Stimulated activated CD8-positive, alpha-beta memory T cell treated with anti-CD3 and anti-CD28 coated beads, Interleukin-7, amount 100 ng/mL, for 24 hours (primary cell): ENCODE data around the gene FBXO17.
"Not testable (repeated sequence)": the region's sequence is repeated elsewhere in the genome, so short reads cannot be mapped to it uniquely, and the experiment has no call there.

ENCODE experiments used
- DNase-seq: peaks from one replicate; pipeline ENCODE4 v3.0.0-alpha.2; 2020; ENCODE audit warnings: low read depth

Gene FBXO17

DNA sequence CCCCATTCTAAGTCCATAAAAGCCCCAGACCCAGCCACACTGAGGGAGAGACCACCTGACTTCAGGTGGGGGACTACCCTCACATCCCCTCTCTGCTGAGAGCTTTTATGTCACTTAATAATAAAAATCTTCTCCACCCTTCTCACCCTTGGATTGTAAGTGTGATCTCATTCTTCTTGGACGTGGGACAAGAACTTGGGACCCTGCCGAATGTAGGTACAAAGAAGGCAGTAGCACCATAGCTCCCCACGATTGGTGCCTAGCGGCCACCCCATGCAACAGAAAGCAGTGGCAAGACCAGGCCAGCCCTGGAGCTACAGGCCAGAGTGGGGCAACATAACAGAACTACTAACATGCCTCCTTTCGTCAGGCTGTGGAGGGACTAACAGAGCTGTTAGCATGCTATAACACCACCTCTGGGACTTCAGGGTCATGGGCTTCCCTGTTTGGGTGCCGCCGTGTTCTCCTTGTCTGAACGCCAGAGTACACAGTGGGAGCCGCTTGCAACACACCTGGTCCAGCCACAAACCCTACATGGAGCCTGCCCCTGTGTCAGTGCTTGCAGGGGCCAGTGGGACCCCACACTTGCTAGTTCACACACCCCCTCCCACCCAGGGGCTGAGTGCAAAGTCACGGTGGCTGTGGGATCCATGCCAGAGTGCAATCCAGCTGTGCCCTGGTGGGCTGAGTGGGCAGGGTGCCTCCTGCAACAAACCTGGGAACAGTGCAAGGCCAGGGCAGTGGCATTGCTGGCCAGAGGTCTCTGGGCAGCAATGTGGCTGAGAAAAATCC, 5.2 kb upstream of the FBXO17 start:
- DNase-seq, result no peak

DNA sequence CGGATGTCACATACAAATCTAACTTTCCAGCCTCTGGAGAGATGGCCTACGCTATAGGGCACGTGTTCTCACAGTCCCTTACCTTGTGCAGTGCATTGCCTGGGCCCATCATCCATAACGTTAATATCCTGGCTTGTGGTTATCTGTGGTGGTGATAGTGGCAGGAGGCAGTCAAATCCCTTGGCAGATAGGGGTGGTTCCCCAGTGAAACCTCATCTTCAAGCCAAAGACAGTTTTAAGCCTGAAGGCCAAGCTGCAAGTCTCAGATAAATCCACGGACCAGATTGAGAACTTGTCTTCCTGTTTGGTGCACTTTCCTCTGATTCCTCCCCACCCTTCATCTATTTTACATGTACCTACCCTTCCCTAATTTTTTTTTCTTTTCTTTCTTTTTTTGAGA, 4.3 kb upstream of the FBXO17 start:
- DNase-seq, result no peak

DNA sequence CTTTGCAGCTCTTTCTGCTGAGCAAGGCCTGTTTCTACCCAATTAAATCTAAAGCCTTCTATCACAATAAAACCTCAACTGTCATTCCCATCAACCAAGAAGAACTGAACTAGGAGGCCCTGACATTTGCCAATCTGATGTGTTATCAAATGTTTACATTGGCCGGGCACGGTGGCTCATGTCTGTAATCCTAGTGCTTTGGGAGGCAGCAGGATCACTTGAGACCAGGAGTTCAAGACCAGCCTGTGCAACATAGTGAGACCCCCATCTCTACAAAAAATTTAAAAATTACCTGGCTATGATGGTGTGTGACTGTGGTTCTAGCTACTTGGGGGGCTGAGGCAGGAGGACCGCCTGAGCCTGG, 2.8 kb upstream of the FBXO17 start:
- DNase-seq, result no peak

DNA sequence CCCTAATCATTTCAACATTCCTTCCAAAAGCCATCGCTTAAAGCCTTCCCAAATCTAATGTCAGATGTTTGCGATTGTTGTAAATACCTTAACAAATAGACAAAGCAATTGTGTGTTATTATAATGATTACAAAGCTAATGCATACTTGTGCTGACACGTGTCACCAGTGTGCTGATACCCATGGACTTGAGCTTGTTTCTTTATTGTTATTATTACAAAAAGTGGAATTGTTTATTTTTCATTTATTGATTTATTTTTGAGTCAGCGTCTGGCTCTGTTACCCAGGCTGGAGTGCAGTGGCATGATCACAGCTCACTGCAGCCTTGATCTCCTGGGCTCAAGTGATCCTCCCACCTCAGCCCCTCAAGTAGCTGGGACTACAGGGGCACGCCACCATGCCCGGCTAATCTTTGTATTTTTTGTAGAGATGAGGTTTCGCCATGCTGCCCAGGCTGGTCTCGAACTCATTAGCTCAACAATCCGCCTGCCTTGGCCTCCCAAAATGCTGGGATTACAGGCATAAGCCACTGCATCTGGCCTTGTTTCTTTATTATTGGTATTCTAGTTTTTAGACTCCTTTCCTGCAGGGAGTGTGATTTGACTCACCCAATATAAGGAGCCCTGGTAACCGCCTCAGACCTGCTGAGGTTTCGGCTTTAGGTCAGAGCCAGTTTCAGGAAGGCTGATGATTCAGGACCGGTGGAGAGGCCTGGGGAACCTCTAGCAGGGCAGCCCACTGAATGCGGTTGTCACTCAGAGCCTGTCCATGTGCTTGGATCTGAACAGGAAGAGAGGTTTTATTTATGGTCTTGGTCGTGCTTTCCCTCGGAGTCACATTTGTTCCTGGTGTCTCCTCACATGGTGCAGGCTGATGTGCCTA, 2.1 kb upstream of the FBXO17 start:
- DNase-seq, result peak; percentile 5

DNA sequence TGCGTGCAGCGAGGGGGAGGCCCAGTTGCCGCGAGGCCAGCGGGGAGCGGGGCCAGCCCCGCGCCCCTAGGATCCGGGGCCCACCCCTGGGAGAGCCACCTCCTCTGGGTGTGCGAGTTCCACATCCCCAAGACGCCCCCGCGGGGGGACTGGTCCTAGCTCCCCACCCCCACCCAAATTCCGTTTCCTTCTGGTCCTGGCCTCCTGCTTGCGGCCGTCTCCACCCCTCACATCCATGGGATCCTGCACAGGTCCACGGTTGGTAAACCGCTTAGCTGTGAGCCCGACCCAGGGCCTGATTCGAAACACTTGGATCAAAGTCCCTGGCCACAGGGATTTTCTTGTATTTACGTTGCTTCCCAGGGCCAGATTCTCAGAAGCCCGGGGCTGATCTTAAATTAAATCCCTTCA, 324 bp upstream of the FBXO17 start:
- no peak for DNase-seq

DNA sequence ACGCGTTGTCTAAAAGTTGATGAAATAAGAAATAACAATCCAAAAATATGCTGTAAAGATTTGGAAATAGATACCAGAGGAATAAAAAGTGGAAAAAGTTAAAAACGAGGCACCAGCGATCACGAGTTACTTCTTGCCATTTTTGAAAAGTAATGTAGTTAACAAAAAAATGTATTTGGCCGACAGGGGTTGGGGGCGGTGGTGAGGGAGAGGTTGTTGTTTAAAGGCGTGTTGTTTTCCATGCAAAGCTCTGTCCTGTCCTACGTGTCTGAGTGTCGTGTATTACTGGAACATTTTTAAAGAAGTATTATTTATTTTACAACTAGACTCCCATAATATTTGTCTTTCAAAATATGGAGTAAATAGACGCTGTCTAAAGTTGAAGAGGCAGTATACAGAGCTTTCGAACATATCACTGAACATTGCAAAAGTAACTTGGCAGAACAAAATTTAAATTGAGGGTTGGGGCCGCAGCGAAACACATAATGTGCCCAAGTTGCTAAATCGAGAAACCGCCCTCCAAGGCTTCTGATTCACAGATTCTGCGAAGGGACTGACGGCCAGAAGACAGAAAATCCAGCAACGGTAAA, 823 bp downstream of the FBXO17 start:
- DNase-seq, result no peak

DNA sequence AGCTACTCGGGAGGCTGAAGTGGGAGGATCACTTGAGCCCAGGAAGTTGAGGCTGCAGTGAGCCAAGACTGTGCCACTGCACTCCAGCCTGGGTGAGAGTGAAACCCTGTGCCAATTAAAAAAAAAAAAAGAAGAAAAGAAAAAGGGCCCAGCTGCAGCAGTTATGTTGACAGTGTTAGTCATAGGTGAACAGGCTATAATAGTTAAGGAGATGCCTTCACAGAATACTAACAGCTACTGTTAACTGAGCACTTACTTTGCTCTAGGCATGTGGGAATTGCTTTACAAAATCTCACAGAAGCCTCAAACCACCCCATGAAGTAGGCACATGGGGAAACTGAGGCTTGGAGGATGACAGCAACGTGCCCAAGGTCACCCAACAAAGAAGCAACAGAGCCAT, 3.9 kb downstream of the FBXO17 start:
- no peak for DNase-seq

DNA sequence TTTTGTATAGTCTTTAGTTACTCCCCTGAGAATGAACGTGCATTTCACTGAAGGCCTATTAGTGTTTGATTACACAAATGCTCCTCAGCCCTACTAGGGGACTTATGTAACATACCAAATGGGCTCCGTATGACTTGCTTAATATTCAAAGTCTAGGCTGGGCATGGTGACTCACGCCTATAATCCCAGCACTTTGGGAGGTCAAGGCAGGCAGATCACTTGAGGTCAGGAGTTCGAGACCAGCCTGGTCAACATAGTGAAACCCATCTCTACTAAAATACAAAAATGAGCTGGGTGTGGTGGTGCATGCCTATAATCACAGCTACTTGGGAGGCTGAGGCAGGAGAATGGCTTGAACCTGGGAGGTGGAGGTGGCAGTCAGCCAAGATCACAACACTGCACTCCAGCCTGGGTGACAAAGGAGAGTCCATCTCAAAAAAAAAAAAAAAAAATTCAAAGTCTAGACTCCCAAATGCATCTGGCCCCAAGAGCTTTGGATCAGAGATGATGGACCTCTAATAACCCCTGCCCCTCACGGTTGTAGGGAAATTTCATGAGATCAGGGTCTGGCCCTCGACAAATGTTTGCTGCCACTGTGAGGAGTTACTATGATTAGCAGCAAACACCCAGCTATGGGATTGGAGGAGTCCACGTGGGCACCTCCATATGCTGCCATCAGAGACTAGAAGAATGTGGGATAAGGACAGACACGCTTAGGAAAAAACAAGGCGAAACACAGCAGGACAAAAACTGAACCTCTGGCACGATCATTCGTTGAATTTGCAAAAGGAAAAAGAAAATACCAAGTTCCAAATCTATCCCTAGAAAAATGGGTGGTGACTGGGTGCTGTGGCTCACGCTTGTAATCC, 4.6 kb downstream of the FBXO17 start:
- DNase-seq, result no peak

DNA sequence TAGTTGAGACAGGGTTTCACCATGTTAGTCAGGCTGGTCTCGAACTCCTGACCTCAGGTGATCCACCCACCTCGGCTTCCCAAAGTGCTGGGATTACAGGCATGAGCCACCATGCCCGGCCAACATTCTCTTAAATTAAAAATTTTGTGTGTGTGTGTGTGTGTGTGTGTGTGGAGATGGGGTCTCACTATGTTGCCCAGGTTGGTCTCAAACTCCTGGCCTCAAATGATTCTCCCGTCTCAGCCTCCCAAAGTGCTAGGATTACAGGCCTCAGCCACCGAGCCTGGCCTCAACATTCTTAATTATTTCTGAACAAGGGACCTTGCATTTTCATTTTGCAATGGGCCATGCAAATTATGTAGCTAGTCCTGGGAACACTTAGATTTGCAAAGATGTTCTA, 9.4 kb downstream of the FBXO17 start:
- DNase-seq, result not testable (repeated sequence)

DNA sequence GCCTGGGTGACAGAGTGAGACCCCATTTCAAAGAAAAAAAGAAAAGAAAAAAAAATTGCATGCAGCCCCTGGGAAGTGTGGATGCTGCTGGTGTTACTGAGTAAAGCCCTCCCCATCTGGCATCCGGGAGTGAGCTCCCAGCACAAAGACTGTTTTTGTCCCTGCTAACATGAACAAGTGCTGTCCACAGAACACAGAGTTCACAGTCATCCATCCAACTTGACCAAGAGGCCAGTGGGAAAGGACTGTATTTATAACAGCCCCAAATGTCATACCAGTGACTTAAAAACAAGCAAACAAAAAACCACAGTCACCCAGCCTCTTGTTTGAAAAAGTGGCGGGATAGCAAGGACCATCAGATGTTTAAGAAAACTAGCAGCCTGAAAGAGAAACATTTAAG, 10.8 kb downstream of the FBXO17 start:
- no peak for DNase-seq

DNA sequence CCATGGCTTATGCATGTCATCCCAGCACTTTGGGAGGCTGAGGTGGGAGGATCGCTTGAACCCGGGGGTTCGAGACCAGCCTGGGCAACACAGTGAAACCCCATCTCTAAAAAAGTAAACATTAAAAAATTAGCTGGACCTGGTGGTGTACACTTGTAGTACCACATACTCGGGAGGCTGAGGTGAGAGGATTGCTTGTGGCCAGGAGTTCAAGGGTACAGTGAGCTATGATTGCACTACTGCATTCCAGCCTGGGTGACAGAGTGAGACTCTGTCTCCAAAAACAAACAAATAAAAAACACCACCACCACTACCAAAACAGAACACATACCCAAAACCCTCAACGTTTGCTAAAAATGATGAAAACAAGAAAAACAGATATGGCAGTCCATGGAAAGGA, 15.9 kb downstream of the FBXO17 start:
- DNase-seq, result no peak

DNA sequence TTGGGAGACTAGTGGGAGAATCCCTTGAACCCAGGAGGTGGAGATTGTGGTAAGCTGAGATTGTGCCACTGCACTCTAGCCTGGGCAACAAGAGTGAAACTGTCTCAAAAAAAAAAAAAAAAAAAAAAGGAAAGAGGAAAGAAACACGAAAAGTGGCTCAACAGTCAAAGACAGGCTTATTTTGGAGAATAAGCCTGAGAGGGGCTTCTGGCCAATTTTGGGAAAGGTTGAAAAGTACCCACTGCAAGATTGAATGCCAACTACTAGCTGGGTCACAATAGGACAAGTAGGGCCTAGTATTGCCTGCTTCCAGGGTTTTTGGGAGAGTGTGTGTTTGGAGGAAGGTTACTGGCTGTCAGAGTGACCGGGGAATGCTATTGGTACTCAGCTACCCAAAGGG, 17.2 kb downstream of the FBXO17 start:
- no peak for DNase-seq

DNA sequence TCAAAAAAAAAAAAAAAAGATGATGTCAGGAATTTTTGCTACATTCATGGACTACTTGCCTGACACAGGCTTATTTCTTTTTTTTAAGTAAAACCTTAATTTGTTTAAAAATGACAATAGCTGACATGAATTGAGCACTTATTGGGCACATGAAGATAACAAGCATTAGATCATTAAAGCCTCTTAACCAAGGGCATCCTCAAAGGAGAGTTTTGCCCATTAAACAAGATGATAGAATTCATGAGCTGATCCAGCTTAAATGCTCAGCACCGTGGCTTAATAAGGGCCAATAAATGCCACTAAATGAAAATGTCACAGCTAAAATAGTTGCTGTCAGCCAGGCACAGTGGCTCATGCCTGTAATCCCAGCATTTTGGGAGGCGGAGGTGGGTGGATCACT, 19.3 kb downstream of the FBXO17 start:
- no peak for DNase-seq

DNA sequence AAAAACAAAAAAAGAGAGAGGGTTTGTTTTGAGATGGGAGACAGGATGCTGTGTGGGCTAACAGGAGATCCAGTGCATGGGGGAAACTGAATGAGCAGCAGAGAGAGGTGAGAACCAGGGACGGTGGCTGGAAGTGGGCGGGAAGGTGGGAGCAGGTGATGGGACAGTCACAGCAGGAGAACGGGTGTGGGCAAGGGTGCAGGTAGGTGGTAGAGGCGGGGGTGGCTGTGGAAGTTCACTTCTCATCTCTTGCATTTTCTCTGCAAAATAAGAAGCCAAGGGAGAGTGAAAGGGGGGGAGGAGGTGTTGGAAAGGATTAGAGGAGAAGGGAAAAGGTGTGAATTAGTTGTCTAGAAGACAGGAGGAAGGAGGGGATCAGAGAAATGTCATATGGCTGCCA, 21.9 kb downstream of the FBXO17 start:
- no peak for DNase-seq

DNA sequence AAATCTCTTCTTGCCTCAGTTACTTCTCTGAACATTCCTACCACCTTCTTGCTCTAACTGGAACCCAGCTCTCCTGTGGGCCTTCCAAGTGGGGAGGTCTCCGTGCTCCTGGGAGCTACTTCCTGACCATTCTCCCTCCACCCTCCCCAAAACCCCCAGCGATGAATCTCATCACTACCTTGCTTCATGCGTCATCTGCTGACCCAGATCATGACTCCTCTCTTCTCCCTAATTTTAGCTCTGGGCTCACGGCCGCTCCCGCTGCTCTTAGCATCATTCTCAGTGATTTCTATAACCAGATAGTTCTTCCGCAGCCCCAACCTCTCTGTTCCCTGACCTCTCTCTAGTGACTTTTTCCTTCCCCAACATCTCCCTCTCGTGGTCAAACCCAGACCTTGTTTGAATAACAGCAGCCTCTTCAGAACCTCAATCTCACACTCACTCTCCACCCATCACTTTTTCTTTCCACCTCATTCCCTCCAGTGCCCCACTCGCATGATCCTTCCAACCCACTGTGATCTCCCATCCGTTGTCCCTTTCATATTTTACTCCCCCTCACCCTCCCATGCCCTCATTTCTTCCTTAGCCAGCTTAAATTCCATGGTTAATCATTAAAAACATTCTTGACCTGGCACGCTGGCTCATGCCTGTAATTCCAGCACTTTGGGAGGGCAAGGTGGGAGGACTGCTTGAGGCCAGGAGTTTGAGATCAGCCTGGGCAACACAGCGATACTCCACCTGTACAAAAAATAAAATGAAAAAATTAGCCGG, 23.0 kb downstream of the FBXO17 start:
- no peak for DNase-seq

DNA sequence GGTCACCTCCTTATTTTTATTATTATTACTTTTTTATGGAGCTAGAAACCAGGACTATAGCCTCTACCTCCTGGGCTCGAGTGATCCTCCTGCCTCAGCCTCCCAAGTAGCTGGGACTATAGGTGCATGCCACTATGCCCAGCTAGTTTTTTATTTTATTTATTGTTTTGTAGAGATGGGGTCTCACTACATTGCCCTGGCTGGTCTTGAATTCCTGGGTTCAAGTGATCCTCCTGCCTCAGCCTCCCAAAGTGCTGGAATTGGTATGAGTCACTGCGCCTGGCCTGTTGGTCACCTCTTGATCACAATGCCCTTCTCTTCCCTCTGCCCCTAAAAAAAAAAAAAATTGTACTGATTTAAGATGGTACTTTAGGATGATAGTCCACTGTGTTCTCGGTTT, 24.4 kb downstream of the FBXO17 start:
- DNase-seq, result no peak

DNA sequence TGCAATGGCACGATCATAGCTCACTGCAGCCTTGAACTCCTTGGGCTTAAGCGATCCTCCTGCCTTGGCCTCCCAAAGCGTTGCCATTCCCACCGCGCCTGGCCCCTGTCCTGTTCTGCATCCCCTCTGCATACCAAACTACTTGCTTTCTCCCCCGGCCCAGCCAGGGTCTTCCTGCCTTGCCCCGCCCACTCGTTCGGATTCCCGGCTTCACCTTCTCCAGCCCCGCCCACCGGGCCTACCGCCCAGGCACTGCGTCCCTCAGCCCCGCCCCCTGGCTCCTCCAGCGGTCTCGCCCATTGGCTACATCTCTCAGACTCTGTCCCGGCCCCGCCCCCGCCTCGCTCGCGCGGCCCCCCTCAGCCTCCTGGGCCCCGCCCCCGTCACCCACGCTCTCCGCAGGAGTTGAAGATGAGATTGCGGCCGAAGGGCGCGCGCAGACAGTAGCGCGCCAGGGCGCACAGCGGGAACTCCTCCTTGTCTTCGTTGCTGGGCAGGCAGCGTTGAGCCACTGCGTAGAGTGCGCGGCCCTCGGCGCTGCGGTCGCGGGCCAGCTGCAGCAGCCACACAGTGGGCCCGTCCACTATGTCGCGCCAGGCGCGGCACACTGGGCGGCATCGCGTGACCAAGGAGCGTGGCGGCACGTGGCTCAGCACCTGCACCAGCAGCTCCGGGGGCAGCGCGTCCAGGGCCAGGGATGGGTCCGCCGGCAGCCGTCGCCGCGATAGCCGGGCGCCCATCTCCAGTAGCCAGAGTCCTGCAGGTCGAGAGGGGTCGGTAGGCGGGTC, 25.8 kb downstream of the FBXO17 start:
- DNase-seq, result peak; percentile 75

DNA sequence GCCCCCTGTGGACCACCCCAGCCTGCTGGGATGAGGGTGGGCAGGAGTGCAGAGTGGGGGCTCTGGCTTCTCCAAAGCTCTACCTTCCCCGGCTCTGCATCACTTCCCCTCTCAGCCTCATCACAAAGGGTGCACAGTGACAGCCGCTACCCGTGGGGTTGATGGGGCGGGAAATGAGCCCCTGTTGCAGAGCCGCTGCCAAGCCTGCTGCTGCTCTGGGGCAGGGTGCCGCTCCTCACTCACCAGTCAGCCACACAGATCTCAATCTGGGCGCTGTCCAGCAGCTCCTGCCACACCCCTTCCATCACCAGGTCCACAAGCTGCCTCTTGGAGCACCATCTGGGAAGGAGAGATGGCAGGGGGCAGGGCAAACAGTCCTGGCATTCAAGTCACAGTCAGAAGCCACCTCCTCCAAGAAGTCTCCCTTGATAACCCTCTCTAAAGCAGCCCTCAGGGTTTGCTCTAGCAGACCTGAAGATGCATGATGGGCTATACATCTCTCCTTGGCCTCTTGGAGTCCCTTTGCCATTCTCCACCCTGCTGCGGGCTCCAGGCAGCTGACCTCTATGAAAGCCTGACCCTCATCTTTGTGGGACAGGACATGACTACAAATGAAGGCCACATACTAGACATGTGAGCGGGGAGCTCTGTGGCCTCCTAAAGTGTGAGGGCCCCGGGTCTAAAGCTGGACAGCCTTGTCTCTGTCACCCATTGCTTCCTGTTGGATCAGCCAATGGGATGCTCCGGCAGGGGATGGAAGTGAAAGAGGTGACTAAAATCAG, 29.1 kb downstream of the FBXO17 start:
- no peak for DNase-seq

DNA sequence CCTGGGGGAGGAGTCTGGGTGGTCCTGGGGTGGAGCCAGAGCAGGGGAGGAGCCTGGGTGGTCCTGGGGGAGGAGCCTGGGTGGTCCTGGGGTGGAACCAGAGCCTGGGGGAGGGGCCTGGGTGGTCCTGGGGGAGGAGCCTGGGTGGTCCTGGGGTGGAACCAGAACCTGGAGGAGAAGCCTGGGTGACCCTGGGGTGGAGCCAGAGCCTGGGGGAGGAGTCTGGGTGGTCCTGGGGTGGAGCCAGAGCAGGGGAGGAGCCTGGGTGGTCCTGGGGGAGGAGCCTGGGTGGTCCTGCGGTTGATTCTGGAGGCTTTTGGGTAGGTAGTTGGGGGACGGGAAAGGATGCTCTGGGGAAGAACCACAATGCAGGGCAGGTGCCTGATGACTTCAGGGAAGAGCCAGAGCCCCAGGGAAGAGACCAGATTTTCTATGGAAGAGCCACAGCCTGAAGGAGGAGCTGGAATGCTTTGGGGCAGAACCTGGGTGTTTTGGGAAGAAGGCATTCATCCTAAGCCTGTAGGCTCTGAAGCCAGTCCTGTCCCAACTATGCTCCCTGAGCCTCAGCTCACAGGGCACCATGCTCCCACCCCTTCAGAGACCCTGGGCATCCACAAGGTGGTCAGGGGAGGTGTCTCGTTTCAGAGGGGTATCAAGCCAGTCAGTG, 29.8 kb downstream of the FBXO17 start:
- DNase-seq, result no peak
